H7 (cell line): Measurements from ENCODE around the gene KLHL34. TPM values are rescaled to one million over a fixed set of nuclear protein-coding genes. Genes with fewer than 3 reads are reported as not detected.

Experiments used
- DNase-seq: peaks from one replicate; pipeline ENCODE4 v3.0.0; 2012
- H3K27me3 ChIP-seq: 2 replicates; pipeline ENCODE4 v1.6.0; 2011; ENCODE audit warnings: mild to moderate bottlenecking, low read length; ENCODE audit not compliant: control insufficient read depth, insufficient read depth
- H3K36me3 ChIP-seq: replicated peaks from 2 replicates; pipeline ENCODE4 v1.5.1; 2011; ENCODE audit warnings: low read length; ENCODE audit not compliant: control insufficient read depth, insufficient read depth
- H3K4me3 ChIP-seq: 2 replicates; pipeline ENCODE4 v1.5.1; 2011; ENCODE audit warnings: low read depth, mild to moderate bottlenecking, control low read depth, low read length, moderate library complexity; ENCODE audit not compliant: insufficient read depth
- total RNA-seq: library from RNA; depleted of rRNA; stranded (reverse); fragments of >200 nt; shearing (Covaris generic); gene quantifications from 2 replicates; pipeline ENCODE4 v1.2.3, GENCODE V29; 2014

KLHL34 gene
- total RNA-seq, 1 experiment from 2014 or later = not detected

GRCh38 chrX:21662761-21663160 is 4.6 kb upstream of the KLHL34 start:
- Histone ChIP-seq H3K4me3 (no peak overlapping the region), H3K27me3 (no peaks in the 10 kb centered on the region), H3K36me3 (no peaks in the 10 kb centered on the region)
- no peak for DNase-seq

- Histone ChIP-seq H3K4me3 (no peak overlapping the region), H3K36me3 (no peaks in the 10 kb centered on the region), H3K27me3 (no peaks in the 10 kb centered on the region)
- no peak for DNase-seq
These were observed 3.2 kb upstream of the KLHL34 start for GRCh38 chrX:21661316-21661715.

- Histone ChIP-seq H3K36me3 (no peaks in the 10 kb centered on the region), H3K4me3 (no peak overlapping the region), H3K27me3 (no peaks in the 10 kb centered on the region)
- DNase-seq = no peak
These were observed 2.0 kb upstream of the KLHL34 start for GRCh38 chrX:21660156-21660555.

- no peaks in the 10 kb centered on the region for H3K27me3 ChIP-seq
- H3K36me3 ChIP-seq = no peaks in the 10 kb centered on the region
- no peak for DNase-seq
- no peak overlapping the region for H3K4me3 ChIP-seq
These were observed 1.2 kb upstream of the KLHL34 start for GRCh38 chrX:21659320-21659719.

- no peak for DNase-seq
- no peak overlapping the region for H3K4me3 ChIP-seq
- no peaks in the 10 kb centered on the region for H3K27me3 ChIP-seq
- no peaks in the 10 kb centered on the region for H3K36me3 ChIP-seq
These were observed 616 bp upstream of the KLHL34 start for GRCh38 chrX:21658746-21659145.

- no peak overlapping the region for H3K4me3 ChIP-seq
- no peaks in the 10 kb centered on the region for H3K36me3 ChIP-seq
- DNase-seq = peak; percentile 35
- no peaks in the 10 kb centered on the region for H3K27me3 ChIP-seq
These were observed 595 bp downstream of the KLHL34 start for GRCh38 chrX:21657318-21658151.

GRCh38 chrX:21656587-21657317 is 1.4 kb downstream of the KLHL34 start:
- DNase-seq = peak; percentile 23
- Histone ChIP-seq H3K4me3 (no peak overlapping the region), H3K36me3 (no peaks in the 10 kb centered on the region), H3K27me3 (no peaks in the 10 kb centered on the region)

GRCh38 chrX:21655901-21656586 is 2.1 kb downstream of the KLHL34 start:
- peak; percentile 41 for DNase-seq
- H3K36me3 ChIP-seq = no peaks in the 10 kb centered on the region
- H3K27me3 ChIP-seq = no peaks in the 10 kb centered on the region
- H3K4me3 ChIP-seq = no peak overlapping the region

GRCh38 chrX:21645886-21646285 is 12.2 kb downstream of the KLHL34 start:
- H3K27me3 ChIP-seq = no peaks in the 10 kb centered on the region
- no peak overlapping the region for H3K4me3 ChIP-seq
- no peak for DNase-seq
- no peaks in the 10 kb centered on the region for H3K36me3 ChIP-seq

GRCh38 chrX:21645431-21645830 is 12.7 kb downstream of the KLHL34 start:
- Histone ChIP-seq H3K27me3 (no peaks in the 10 kb centered on the region), H3K36me3 (no peaks in the 10 kb centered on the region), H3K4me3 (no peak overlapping the region)
- no peak for DNase-seq

- Histone ChIP-seq H3K36me3 (no peaks in the 10 kb centered on the region), H3K4me3 (no peak overlapping the region), H3K27me3 (no peaks in the 10 kb centered on the region)
- DNase-seq = no peak
These were observed 18.4 kb downstream of the KLHL34 start for GRCh38 chrX:21639775-21640174.

- Histone ChIP-seq H3K4me3 (no peak overlapping the region), H3K36me3 (no peaks in the 10 kb centered on the region), H3K27me3 (no peaks in the 10 kb centered on the region)
- no peak for DNase-seq
These were observed 19.8 kb downstream of the KLHL34 start for GRCh38 chrX:21638311-21638710.

GRCh38 chrX:21632027-21632426 is 26.1 kb downstream of the KLHL34 start:
- no peaks in the 10 kb centered on the region for H3K36me3 ChIP-seq
- DNase-seq = no peak
- H3K4me3 ChIP-seq = no peak overlapping the region
- no peaks in the 10 kb centered on the region for H3K27me3 ChIP-seq

GRCh38 chrX:21623778-21624501 is 34.2 kb downstream of the KLHL34 start:
- DNase-seq = no peak
- H3K4me3 ChIP-seq = no peak overlapping the region
- H3K36me3 ChIP-seq = no peaks in the 10 kb centered on the region
- H3K27me3 ChIP-seq = no peaks in the 10 kb centered on the region
